Sigmoid colon (tissue), 4 donors: ENCODE data around the gene FIGLA.

ENCODE experiments used
- EP300 ChIP-seq, 4 donors: sonication (generic); formaldehyde crosslinking; IDR thresholded peaks; one replicate each; pipeline ENCODE4 v1.6.1; 2017; ENCODE audit warnings: antibody characterized with exemption in 4 of 4
- POLR2AphosphoS5 ChIP-seq, 4 donors: sonication (generic); formaldehyde crosslinking; IDR thresholded peaks; one replicate each; pipeline ENCODE4 v1.6.1; 2017; ENCODE audit warnings: antibody characterized with exemption in 4 of 4
- TF ChIP-seq, protein P1 (sequence below), 4 experiments: fragments of 450-650 bp in 3 of 4; fragments of 200-600 bp in 1 of 4; IDR thresholded peaks; one replicate each; pipeline ENCODE4 v1.5.1; 2016 to 2019; ENCODE audit warnings: antibody characterized with exemption in 4 of 4, mild to moderate bottlenecking in 3 of 4, moderate library complexity in 2 of 4

DNA sequence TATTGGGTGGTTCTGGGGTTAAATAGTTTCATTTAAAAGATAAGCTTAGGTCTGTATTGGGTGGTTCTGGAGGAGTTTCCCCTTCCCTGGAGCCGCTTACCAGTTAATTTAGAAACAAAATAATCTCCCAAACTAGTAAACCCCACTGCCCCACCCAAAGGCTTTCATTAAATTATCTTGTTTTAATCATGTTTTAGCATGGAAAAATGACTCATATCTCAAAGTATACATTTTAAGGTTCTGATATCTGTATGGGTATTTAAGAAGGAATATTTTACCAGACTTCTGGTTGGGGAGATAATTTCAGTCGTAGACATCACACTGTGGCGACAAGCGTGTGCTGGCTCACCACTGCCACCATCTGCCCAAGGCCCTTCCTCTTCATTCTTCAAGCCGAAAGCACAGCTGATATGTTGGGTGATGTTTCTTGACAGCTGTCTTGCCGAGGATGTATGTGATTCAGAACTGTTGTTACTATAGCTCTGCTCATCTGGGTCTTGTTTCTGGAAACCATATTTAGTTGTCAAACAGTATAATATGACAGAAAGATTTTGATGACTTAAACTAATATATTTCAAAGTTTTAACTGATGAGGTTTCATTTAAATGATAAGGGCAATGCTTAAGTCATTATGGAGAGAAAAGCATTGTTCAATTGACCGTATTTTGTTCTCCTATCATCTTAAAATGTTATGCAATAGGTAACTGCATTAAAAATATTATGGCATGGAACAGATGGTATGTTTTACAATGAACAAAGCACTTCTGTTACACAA is 5.1 kb downstream of the FIGLA start:
- TF ChIP-seq, protein P1, sequence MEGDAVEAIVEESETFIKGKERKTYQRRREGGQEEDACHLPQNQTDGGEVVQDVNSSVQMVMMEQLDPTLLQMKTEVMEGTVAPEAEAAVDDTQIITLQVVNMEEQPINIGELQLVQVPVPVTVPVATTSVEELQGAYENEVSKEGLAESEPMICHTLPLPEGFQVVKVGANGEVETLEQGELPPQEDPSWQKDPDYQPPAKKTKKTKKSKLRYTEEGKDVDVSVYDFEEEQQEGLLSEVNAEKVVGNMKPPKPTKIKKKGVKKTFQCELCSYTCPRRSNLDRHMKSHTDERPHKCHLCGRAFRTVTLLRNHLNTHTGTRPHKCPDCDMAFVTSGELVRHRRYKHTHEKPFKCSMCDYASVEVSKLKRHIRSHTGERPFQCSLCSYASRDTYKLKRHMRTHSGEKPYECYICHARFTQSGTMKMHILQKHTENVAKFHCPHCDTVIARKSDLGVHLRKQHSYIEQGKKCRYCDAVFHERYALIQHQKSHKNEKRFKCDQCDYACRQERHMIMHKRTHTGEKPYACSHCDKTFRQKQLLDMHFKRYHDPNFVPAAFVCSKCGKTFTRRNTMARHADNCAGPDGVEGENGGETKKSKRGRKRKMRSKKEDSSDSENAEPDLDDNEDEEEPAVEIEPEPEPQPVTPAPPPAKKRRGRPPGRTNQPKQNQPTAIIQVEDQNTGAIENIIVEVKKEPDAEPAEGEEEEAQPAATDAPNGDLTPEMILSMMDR (IDR thresholded peaks at IDR 0.05), result no peak
- TF ChIP-seq POLR2AphosphoS5 (IDR thresholded peaks at IDR 0.05) (no peak), EP300 (IDR thresholded peaks at IDR 0.05) (no peak)
